Mucosa of descending colon (tissue), 3 donors: ENCODE measurements around the gene BNC2. TPM values are rescaled to one million over a fixed set of nuclear protein-coding genes. Genes with fewer than 3 reads are reported as not detected.

ENCODE experiments used
- ATAC-seq: fragments of 200-7000 bp; cut with Tn5 transposase; one replicate; pipeline ENCODE4 v1.9.1; 2020; ENCODE audit warnings: mild to moderate bottlenecking, moderate library complexity
- DNase-seq, 3 donors: peaks; one replicate each; pipeline ENCODE4 v3.0.0-alpha.2; 2020
- H3K36me3 ChIP-seq: fragments of 200-600 bp; one replicate; pipeline ENCODE4 v1.8.0; 2021; ENCODE audit warnings: low read depth, mild to moderate bottlenecking
- H3K4me1 ChIP-seq: fragments of 200-600 bp; one replicate; pipeline ENCODE4 v1.8.0; 2021; ENCODE audit warnings: low read depth, mild to moderate bottlenecking
- H3K4me3 ChIP-seq: fragments of 200-600 bp; one replicate; pipeline ENCODE4 v1.8.0; 2021; ENCODE audit warnings: mild to moderate bottlenecking
- H3K9me3 ChIP-seq: fragments of 200-600 bp; one replicate; pipeline ENCODE4 v1.8.0; 2021; ENCODE audit warnings: mild to moderate bottlenecking
- intact Hi-C, 2 donors: fragments of 100-400 bp; cut with DNase I in 1 of 2; cut with micrococcal nuclease in 1 of 2; formaldehyde crosslinking; loops; one replicate each; pipeline versions ENCODE4 v1.11.0 to v1.11.1; 2022; cut with DNase I, micrococcal nuclease
- total RNA-seq, 3 donors: library from RNA; stranded (reverse); fragmentation: NEBNext Ultra II Directional in 2 of 3; extraction: Animal tissue kit (Norgen Biotek cat#: 25700) in 2 of 3; gene quantifications; one replicate each; pipeline versions ENCODE4 v1.2.1 to v1.2.4, GENCODE V29; 2021 to 2023
- TF ChIP-seq, protein P1 (sequence below): fragments of 200-600 bp; IDR thresholded peaks from one replicate; pipeline ENCODE4 v1.8.0; 2022; ENCODE audit warnings: antibody characterized with exemption, mild to moderate bottlenecking
- donor health status: DM: no; HTN: no; CAD: no; lungs with moderate emphysema.
- donor health status: DM: no; HTN: no; CAD: no.
- donor health status: DM: no; HTN: yes; CAD: no.

Gene BNC2
- total RNA-seq, 3 donors from 2014 or later: 8.2 to 192 (median 12.0) TPM

DNA sequence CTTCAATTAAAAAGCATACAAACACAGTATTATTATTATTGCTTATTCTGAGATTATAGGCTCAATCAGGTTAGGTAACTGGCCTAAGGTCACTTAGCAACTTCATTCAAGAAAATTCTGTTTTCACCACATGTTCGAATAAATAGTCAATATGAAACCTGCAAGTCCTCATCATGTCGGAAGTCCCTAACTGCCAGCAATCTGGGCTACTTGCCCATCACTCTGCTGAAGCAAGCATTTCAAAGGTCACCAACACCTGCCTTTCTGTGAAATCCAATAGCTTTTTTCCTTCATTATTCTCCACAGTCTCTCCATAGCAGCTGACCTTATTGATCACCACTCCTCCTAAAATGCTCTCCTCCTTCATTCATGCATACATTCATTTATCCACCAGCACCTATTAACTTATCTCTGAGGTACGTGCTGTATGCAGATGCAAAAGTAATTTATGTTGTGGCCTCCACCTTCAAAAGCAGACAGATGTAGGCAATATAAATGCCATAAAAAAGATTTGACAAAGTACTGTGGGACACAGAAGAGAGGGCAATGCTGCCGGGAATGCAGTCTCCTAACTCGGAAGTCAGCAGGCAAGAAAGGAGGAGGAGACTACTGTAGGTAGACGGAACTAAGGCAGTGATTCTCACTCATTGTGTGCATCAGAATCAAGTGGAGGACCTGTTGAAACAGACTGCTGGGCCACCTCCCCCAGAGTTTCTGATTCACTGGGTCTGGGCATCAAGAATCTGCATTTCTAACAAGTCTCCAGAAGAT is 310.9 kb downstream of the BNC2 start:
- TF ChIP-seq, protein P1, sequence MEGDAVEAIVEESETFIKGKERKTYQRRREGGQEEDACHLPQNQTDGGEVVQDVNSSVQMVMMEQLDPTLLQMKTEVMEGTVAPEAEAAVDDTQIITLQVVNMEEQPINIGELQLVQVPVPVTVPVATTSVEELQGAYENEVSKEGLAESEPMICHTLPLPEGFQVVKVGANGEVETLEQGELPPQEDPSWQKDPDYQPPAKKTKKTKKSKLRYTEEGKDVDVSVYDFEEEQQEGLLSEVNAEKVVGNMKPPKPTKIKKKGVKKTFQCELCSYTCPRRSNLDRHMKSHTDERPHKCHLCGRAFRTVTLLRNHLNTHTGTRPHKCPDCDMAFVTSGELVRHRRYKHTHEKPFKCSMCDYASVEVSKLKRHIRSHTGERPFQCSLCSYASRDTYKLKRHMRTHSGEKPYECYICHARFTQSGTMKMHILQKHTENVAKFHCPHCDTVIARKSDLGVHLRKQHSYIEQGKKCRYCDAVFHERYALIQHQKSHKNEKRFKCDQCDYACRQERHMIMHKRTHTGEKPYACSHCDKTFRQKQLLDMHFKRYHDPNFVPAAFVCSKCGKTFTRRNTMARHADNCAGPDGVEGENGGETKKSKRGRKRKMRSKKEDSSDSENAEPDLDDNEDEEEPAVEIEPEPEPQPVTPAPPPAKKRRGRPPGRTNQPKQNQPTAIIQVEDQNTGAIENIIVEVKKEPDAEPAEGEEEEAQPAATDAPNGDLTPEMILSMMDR: no peak
- intact Hi-C loops: no loop called here
- no peaks in the 10 kb centered on the region for H3K9me3 ChIP-seq
- DNase-seq (peak in 1 of 3 donors; percentile 76), ATAC-seq (peak; percentile 92)
- H3K36me3 ChIP-seq: no peaks in the 10 kb centered on the region
- H3K4me3 ChIP-seq: no peak overlapping the region
- peaks cover 11% of the 10 kb centered on the region for H3K4me1 ChIP-seq

DNA sequence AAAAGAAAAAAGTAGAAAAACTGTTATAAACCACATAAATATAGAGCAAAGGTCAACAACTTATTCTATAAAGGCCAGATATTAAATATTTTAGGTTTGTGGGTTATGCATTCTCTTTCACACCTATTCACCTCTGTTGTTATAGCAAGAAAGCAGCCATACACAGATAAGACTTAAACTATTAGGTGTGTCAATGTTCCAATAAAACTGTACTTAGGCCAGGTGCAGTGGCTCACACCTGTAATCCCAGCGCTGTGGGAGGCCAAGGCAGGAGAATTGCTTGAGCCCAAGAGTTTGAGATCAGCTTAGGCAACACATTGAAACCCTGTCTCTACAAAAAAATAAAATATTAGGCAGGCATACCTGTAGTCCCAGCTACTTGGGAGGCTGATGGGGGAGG is 314.7 kb downstream of the BNC2 start:
- Histone ChIP-seq H3K9me3 (no peaks in the 10 kb centered on the region), H3K4me3 (no peak overlapping the region), H3K36me3 (no peaks in the 10 kb centered on the region), H3K4me1 (peaks cover 18% of the 10 kb centered on the region)
- intact Hi-C loops: no loop called here
- DNase-seq: peak in 1 of 3 donors; percentile 39
- TF ChIP-seq, protein P1: no peak
- peak; percentile 68 for ATAC-seq

DNA sequence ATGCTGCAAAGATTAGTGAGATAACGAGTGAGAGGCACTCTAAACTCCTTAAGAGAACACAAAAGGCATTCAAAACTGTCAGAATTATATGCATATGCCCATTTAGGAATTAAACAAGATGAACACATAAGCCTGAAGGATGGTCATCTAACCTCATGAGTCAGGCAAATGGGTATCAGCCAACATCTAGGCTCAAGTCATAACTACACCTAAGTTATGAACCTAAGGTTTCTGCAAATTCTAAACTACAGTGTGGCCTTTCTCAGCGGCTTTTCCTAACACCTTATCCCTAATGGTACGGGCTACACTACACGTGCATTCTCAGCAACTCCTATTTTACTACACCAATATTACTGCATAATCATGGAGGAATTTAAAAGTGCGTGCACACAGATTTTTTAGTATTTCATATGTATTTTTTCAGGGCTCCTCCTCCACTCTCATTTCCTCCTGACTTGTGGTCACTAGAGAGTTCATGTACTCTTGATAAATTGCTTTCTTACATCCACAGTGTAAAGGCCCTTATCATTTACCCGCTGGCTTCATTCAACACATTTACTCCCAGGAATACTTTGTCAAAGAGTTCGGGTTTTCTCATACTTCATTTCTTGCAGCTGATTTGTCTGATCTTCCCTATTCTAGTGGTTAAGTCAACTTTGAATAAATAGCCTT is 316.5 kb downstream of the BNC2 start:
- DNase-seq (no peak), ATAC-seq (no peak)
- no peaks in the 10 kb centered on the region for H3K36me3 ChIP-seq
- H3K4me3 ChIP-seq: no peak overlapping the region
- intact Hi-C loops: no loop called here
- H3K9me3 ChIP-seq: no peaks in the 10 kb centered on the region
- TF ChIP-seq, protein P1: no peak
- peaks cover 15% of the 10 kb centered on the region for H3K4me1 ChIP-seq

DNA sequence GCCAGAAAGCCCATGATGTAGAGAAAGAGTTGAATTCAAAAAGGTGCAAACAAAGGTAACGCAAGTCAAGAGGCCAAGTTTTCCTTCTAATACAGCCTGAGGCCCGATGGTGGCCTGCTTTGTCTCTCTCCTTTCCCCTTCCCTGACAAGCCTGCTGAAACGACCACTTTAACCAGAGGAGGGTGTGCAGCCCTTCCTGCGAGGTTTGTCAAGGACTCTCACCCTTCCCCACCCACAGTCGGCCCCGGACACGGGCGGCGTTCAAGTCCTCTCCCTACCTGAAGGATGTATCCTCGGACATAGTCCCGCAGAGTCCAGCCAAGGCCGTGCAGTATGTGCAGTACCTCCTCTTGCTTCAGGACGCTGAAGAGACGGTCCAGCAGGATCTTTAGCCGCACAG is 318.2 kb downstream of the BNC2 start:
- H3K9me3 ChIP-seq: no peaks in the 10 kb centered on the region
- no peak overlapping the region for H3K4me3 ChIP-seq
- intact Hi-C loops: no loop called here
- no peaks in the 10 kb centered on the region for H3K36me3 ChIP-seq
- DNase-seq (no peak), ATAC-seq (no peak)
- TF ChIP-seq, protein P1: no peak
- peaks cover 15% of the 10 kb centered on the region for H3K4me1 ChIP-seq

DNA sequence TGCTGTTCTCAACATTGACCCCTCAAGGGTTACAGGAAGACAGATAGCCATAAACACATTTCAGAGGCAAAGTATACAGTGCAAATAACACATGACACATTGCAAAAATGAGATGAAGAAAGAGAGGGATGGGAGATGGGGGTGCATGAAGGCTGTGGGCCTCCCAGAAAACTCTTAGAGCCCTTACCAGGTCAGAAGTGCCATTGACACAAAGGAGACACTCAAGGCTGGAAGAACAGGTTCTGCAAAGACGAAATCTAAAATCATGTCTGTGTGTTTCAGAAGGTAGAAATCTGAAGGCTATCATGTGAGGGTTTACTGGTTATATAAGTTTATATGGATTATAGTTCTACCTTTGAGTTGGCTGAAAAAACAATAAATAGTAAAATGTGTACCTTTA is 318.8 kb downstream of the BNC2 start:
- peak; percentile 42 for ATAC-seq
- DNase-seq: no peak
- intact Hi-C loops: no loop called here

More for the DNA sequence above, 318.8 kb downstream of the BNC2 start:
- Histone ChIP-seq H3K36me3 (no peaks in the 10 kb centered on the region), H3K4me1 (peaks cover 15% of the 10 kb centered on the region), H3K4me3 (no peak overlapping the region), H3K9me3 (no peaks in the 10 kb centered on the region)
- TF ChIP-seq, protein P1: no peak
